Measurements from ENCODE around the gene C4orf50. TPM values are rescaled to one million over a fixed set of nuclear protein-coding genes. Genes with fewer than 3 reads are reported as not detected.

The C4orf50 gene
- total and polyA plus RNA-seq, 8 donors = 0.01 to 0.10 (median 0.01) TPM; not detected in 1

GRCh38 chr4:6038711-6039110, 20.5 kb upstream of the C4orf50 start:
- no peak for DNase-seq
- H3K27ac ChIP-seq = no peak overlapping the region
- intact Hi-C loops (cut with DNase I) = no loop called here
- no peak for TF ChIP-seq CTCF (IDR thresholded peaks at IDR 0.05)
- H3K36me3 ChIP-seq = no peaks in the 10 kb centered on the region
- no peaks in the 10 kb centered on the region for H3K4me1 ChIP-seq
- H3K27me3 ChIP-seq = peaks cover 0 to 12% of the 10 kb centered on the region in 2 donors
- H3K9me3 ChIP-seq = no peaks in the 10 kb centered on the region
- no peak for ATAC-seq
- H3K4me3 ChIP-seq = no peak overlapping the region

- intact Hi-C loops (cut with DNase I) = no loop called here
- H3K36me3 ChIP-seq = no peaks in the 10 kb centered on the region
- DNase-seq (peak in 1 of 4 donors; percentile 76), ATAC-seq (no peak)
- H3K27me3 ChIP-seq = no peaks in the 10 kb centered on the region
- no peak overlapping the region for H3K27ac ChIP-seq
- no peaks in the 10 kb centered on the region for H3K9me3 ChIP-seq
- H3K4me1 ChIP-seq = no peaks in the 10 kb centered on the region
- no peak for TF ChIP-seq CTCF (IDR thresholded peaks at IDR 0.05)
- H3K4me3 ChIP-seq = no peak overlapping the region
These were observed 17.6 kb upstream of the C4orf50 start for GRCh38 chr4:6035786-6036185.

GRCh38 chr4:6033381-6033780, 15.2 kb upstream of the C4orf50 start:
- Histone ChIP-seq H3K9me3 (no peaks in the 10 kb centered on the region), H3K36me3 (no peaks in the 10 kb centered on the region), H3K27ac (no peak overlapping the region), H3K27me3 (no peaks in the 10 kb centered on the region), H3K4me1 (no peaks in the 10 kb centered on the region), H3K4me3 (no peak overlapping the region)
- intact Hi-C loops (cut with DNase I) = no loop called here
- ATAC-seq = no peak
- no peak for DNase-seq
- no peak for TF ChIP-seq CTCF (IDR thresholded peaks at IDR 0.05)

GRCh38 chr4:6032249-6033244, 14.3 kb upstream of the C4orf50 start:
- no peak for TF ChIP-seq CTCF (IDR thresholded peaks at IDR 0.05)
- Histone ChIP-seq H3K27ac (no peak overlapping the region), H3K4me3 (no peak overlapping the region), H3K27me3 (no peaks in the 10 kb centered on the region), H3K9me3 (no peaks in the 10 kb centered on the region), H3K36me3 (no peaks in the 10 kb centered on the region), H3K4me1 (no peaks in the 10 kb centered on the region)
- intact Hi-C loops (cut with DNase I) = no loop called here
- DNase-seq = no peak
- ATAC-seq = peak; percentile 26

- intact Hi-C loops (cut with DNase I) = no loop called here
- no peak overlapping the region for H3K27ac ChIP-seq
- no peaks in the 10 kb centered on the region for H3K36me3 ChIP-seq
- H3K4me1 ChIP-seq = no peaks in the 10 kb centered on the region
- H3K27me3 ChIP-seq = no peaks in the 10 kb centered on the region
- DNase-seq (no peak), ATAC-seq (no peak)
- no peak overlapping the region for H3K4me3 ChIP-seq
- H3K9me3 ChIP-seq = no peaks in the 10 kb centered on the region
- TF ChIP-seq CTCF (IDR thresholded peaks at IDR 0.05) = no peak
These were observed 13.6 kb upstream of the C4orf50 start for GRCh38 chr4:6031846-6032245.
